GM19455 (cell line): Measurements from ENCODE around the gene MCAM.
A peak's percentile ranks its signal among the peaks of the same experiment; 100 is the strongest.

Source experiments
- ATAC-seq: cut with Tn5 transposase; IDR thresholded peaks from one replicate; pipeline ENCODE4 v1.9.1; 2021; ENCODE audit not compliant: unreplicated experiment

MCAM gene

DNA sequence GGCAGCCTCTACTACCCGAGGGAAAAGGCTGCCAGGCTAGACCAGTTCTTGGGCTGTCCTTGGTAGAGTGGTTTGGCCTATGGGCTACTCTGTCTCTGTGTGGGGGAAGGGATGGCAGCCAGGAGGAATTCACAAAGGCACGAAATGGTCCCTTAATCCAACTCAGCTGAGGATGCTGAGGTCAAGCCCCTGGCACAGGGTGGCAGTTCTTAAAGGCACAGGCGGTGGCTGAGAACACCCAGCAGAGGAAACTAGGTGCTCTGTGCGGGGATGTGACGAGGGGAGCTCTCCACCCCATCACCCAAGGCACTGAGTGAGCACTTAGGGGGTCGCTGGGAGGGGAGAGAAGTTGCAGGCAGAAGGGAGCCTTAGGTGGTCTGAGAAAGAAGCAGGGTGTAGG lies 29.7 kb upstream of the MCAM start, which contains the start of gene MFRP:
TSS of gene MFRP (minus strand) at position 101 of the 400 bp plus-strand sequence. CDS start 192 bp downstream, outside the sequence.
- no peak for ATAC-seq

DNA sequence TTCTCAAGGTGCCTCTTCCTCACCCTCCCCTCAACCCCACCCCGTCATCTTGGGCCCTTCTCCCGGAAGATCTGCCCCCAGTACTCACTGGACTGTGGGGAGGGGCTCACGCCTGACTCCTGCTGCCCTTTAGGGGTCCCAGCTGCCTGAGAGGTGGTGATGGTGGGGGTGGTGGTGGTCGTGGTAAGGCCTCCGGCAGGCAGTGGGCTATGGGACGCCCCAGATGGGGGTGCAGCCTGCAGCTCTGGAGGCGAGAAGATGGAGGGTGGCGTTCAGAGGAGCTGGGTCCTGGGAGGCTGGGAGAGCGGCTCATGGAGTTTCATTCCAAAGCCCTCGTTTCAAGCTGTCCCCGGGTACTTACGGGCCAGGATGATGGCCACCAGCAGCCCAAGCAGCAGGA lies 28.8 kb upstream of the MCAM start:
- ATAC-seq = no peak

DNA sequence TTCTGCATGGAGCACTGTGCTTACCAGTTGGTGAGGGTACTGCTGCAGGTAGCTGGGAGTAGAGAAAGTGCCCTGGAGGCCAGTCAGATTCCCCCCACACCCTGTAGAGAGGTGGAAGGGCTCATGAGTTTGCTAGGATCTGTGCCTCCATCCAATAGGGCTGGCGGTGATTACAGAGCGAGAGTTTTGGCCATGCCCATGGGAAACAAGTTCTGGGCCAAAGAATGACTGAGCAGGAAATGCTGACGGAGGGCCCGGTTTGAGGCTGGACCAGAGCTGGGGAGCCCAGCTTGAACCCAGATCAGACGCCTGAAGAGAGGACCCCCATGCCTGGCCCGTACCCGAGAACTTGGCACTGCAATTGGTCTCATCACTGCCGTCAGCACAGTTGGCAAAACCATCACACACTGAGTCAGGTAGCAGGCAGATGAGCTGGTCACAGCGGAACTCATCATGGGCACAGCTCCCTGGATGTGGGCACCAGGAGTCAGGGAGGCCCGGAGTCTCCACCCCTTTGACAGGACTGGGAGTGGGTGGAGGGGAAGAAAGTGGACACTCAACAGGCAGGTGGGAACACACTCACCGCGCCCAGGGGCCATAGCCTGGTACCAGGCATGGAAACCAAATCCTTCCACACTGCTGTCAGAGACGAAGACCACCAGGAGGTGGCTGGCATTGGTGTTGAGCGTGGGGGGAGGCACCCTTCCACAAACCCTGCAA lies 27.5 kb upstream of the MCAM start:
- no peak for ATAC-seq

GRCh38 chr11:119343726-119344125 lies 26.8 kb upstream of the MCAM start:
- ATAC-seq = no peak

DNA sequence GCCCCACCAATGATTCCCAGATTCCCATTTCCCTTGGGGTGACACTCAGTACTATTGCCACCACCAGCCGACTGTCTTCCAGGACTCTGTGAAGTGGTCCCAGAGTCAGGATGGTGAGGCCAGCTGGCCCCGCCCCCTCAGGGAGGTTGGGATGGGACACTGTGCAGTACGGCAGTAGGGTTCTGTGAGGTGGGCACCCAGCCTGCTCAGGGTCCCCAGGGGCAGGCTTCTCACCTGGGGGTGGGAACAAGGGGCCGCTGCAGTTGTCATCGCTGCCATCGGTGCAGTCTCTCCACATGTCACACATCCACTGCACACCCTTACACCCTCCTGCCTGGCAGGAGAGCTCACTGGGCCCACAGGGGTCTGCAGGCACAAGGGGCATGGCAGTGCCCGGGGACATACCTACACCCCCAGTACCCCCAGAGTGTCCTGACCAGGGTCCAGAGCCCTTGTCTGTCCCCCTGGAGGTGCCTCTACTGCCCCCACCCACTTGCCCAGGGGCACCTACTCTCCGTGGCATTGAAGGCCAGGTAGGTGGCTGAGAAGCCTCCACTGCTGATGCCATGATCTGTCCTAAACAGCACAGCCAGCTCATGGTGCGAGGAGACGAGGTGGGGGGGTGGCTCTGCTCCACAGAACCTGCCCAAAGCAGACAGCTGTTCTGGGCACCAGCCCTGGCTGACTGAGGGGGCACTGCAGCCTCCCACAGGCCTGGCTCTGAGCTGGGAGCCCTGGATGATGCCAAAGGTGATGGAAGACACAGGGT lies 25.6 kb upstream of the MCAM start:
- no peak for ATAC-seq

GRCh38 chr11:119342023-119342300 lies 25.0 kb upstream of the MCAM start:
- ATAC-seq = no peak

DNA sequence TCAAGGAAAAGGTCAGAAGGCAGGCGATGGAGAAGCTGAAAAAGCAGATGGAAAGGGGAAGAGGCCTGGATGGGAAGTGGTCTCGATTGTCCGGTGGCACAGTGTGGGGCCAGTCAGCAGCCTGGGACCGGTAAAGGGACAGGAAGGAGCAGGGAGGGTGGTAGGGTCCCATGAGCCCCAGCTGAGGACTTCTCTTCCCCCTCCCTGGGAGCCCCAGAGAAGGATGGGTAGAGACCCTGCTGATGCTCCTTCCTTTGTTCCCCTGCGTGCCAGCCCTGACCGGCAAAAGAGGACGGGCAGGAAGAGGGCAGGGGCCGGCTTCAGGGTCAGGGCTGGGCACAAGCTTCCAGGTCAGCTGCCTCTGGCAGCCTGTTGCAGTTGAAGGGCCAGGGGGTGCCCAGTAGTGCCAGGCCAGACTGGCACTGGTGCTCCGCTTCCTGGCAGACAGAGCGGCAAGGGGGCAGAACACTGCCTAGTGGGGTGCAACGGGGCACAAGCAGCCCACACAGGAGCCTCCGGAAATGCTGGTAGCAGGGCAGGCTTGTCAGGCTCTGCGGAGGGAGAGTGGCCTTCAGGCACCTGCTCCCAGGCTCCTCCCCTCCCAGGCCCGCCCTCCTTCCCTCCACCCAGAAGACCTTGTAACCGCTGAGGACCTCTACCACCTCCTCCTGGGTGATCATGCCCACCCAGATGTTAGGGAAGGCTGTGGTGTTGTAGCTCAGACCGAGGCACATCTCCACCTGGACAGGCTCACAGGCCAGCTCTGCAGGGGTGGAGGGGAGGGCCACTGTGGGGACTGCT lies 24.5 kb upstream of the MCAM start:
- no peak for ATAC-seq

GRCh38 chr11:119340335-119341221 lies 23.6 kb upstream of the MCAM start, which contains the start of gene C1QTNF5:
Gene C1QTNF5, minus strand, starts transcription at chr11:119340883. Its CDS starts 486 bp downstream, at chr11:119340397.
- no peak for ATAC-seq

DNA sequence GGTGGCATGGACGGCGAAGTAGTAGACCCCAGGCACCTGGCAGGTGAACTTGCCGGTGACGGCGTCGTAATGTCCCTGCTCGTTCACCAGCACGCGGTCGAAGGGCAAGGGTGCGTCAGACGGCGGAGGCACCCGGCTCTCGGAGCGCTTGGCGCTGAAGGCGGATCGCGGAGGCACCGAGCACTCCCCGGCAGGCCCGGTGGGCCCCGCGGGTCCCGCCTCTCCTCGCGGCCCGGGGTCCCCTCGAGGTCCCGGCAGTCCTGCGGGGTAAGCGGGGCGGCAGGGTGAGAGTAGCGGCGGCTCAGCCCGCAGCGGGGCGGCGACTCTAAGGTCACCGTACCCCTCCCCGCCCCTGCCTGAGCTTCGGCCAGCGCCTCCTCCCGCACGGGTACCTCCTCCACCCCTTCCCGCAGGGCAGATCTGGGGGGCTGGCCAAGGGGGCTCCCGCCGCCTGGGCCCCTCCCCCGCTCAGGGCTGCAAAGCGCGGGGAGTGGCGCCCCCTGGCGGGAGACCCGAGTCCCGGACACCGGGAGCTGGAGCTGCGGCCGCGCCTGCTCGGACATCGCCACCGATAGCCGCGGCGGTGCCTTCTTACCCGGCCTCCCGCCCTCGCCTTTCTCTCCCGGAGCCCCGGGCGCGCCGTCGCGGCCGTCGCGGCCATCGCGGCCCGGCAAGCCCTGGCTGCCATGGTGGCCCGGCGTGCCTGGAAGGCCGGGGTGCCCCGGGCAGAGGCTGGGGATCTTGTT lies 22.8 kb upstream of the MCAM start:
- ATAC-seq = no peak

- ATAC-seq = no peak
These were observed 22.1 kb upstream of the MCAM start for GRCh38 chr11:119338965-119339588.

DNA sequence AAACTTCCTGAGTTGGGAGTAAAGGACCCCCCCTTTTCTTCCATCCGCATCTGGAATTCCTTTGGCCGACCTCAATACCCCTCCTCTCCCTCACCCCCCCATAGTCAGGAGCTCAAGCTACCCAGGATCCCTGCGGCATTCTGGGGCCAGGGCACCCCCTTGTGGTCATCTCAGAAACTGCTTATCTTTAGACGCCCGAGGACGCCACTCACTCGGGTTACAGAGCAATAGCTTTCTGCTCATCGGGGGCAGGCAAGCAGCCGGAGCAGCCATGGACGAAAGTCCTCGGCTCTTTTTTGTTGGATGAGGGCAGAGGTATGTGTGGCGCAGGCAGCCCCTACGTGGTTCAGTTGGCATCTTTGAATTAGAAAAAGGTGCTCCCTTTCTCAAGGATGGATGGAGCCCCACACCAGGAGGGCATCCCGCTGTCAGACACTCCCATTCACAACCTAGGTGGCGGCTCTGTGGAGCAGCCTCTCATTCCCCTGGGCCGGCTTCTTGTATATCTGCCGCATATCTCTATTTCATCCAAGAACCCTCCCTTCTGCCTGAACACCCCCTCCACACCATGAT lies 21.5 kb upstream of the MCAM start:
- ATAC-seq = no peak

GRCh38 chr11:119337581-119338317 lies 20.8 kb upstream of the MCAM start:
- no peak for ATAC-seq

GRCh38 chr11:119336744-119337469 lies 20.0 kb upstream of the MCAM start:
- ATAC-seq = no peak

GRCh38 chr11:119335655-119336543 lies 19.0 kb upstream of the MCAM start:
- no peak for ATAC-seq

- ATAC-seq = no peak
These were observed 18.2 kb upstream of the MCAM start for GRCh38 chr11:119335091-119335654.

GRCh38 chr11:119334174-119334930 lies 17.4 kb upstream of the MCAM start, which contains the start of gene RNF26:
Gene RNF26, plus strand, starts transcription at chr11:119334527. Its CDS starts 596 bp downstream, at chr11:119335123.
- ATAC-seq = peak; percentile 94
